WTC11 (cell line): ENCODE results near the gene CFAP53. TPM values are rescaled to one million over a fixed set of nuclear protein-coding genes. Genes with fewer than 3 reads are reported as not detected.

Experiments
- ATF6 ChIP-seq: sonication (generic); formaldehyde crosslinking; IDR thresholded peaks from 2 replicates; pipeline ENCODE4 v1.8.1; 2023; ENCODE audit warnings: mild to moderate bottlenecking, missing genetic modification reagents
- E2F4 ChIP-seq: sonication (generic); formaldehyde crosslinking; IDR thresholded peaks from 2 replicates; pipeline ENCODE4 v1.8.1; 2022; ENCODE audit warnings: low read depth, mild to moderate bottlenecking, moderate library complexity, missing genetic modification reagents, borderline replicate concordance
- FOXP1 ChIP-seq: sonication (generic); formaldehyde crosslinking; IDR thresholded peaks from 2 replicates; pipeline ENCODE4 v1.8.0; 2022; ENCODE audit warnings: missing genetic modification reagents, mild to moderate bottlenecking, moderate library complexity, borderline replicate concordance
- HMGA2 ChIP-seq: fragments of 250-450 bp; sonication (Bioruptor Pico); IDR thresholded peaks from 2 replicates; pipeline ENCODE4 v1.4.0; 2021; ENCODE audit warnings: mild to moderate bottlenecking, moderate library complexity
- IRF2 ChIP-seq: sonication (generic); formaldehyde crosslinking; IDR thresholded peaks from 2 replicates; pipeline ENCODE4 v1.8.0; 2022; ENCODE audit warnings: low read depth, missing genetic modification reagents, borderline replicate concordance
- JUN ChIP-seq: sonication (generic); formaldehyde crosslinking; IDR thresholded peaks from 2 replicates; pipeline ENCODE4 v1.8.0; 2023; ENCODE audit warnings: mild to moderate bottlenecking, missing genetic modification reagents
- MXD4 ChIP-seq: fragments of 250-450 bp; sonication (Bioruptor Pico); IDR thresholded peaks from 2 replicates; pipeline ENCODE4 v1.8.0; 2021; ENCODE audit warnings: mild to moderate bottlenecking, moderate library complexity, borderline replicate concordance
- NFATC4 ChIP-seq: fragments of 250-450 bp; sonication (Bioruptor Pico); IDR thresholded peaks from 2 replicates; pipeline ENCODE4 v1.9.0; 2021; ENCODE audit warnings: mild to moderate bottlenecking
- NFYB ChIP-seq: sonication (generic); formaldehyde crosslinking; conservative IDR thresholded peaks from 2 replicates; pipeline ENCODE4 v1.8.0; 2022; ENCODE audit warnings: low read depth, missing genetic modification reagents
- NR1H2 ChIP-seq: sonication (generic); formaldehyde crosslinking; IDR thresholded peaks from 2 replicates; pipeline ENCODE4 v1.9.0; 2021; ENCODE audit warnings: mild to moderate bottlenecking, moderate library complexity, missing genetic modification reagents
- RELA ChIP-seq: sonication (generic); formaldehyde crosslinking; IDR thresholded peaks from 2 replicates; pipeline ENCODE4 v1.8.1; 2022; ENCODE audit warnings: missing genetic modification reagents, mild to moderate bottlenecking, borderline replicate concordance
- SMAD3 ChIP-seq: sonication (generic); formaldehyde crosslinking; IDR thresholded peaks from 2 replicates; pipeline ENCODE4 v1.8.0; 2022; ENCODE audit warnings: missing genetic modification reagents, mild to moderate bottlenecking, borderline replicate concordance
- SP1 ChIP-seq: sonication (generic); formaldehyde crosslinking; conservative IDR thresholded peaks from 2 replicates; pipeline ENCODE4 v1.8.1; 2022; ENCODE audit warnings: missing genetic modification reagents
- STAT6 ChIP-seq: sonication (generic); formaldehyde crosslinking; conservative IDR thresholded peaks from 2 replicates; pipeline ENCODE4 v1.8.1; 2023; ENCODE audit warnings: mild to moderate bottlenecking, low read depth, missing genetic modification reagents, moderate library complexity
- TEAD4 ChIP-seq: sonication (generic); formaldehyde crosslinking; IDR thresholded peaks from 2 replicates; pipeline ENCODE4 v1.8.0; 2022; ENCODE audit warnings: mild to moderate bottlenecking, missing genetic modification reagents
- TP53 ChIP-seq: sonication (generic); formaldehyde crosslinking; IDR thresholded peaks from 2 replicates; pipeline ENCODE4 v1.8.1; 2023; ENCODE audit warnings: mild to moderate bottlenecking, missing genetic modification reagents
- ZBTB21 ChIP-seq: sonication (generic); formaldehyde crosslinking; IDR thresholded peaks from 2 replicates; pipeline ENCODE4 v1.8.1; 2023; ENCODE audit warnings: mild to moderate bottlenecking, missing genetic modification reagents, borderline replicate concordance
- ZBTB43 ChIP-seq: sonication (generic); formaldehyde crosslinking; IDR thresholded peaks from 2 replicates; pipeline ENCODE4 v1.8.1; 2023; ENCODE audit warnings: mild to moderate bottlenecking, missing genetic modification reagents
- ZNF416 ChIP-seq: fragments of 250-450 bp; sonication (Bioruptor Pico); IDR thresholded peaks from 2 replicates; pipeline ENCODE4 v1.9.0; 2021; ENCODE audit warnings: mild to moderate bottlenecking, inconsistent platforms
- ZNF423 ChIP-seq: fragments of 250-450 bp; sonication (Bioruptor Pico); IDR thresholded peaks from 2 replicates; pipeline ENCODE4 v2.1.2; 2022; ENCODE audit warnings: mild to moderate bottlenecking, moderate library complexity
- total RNA-seq: library from RNA; stranded (reverse); gene quantifications from 3 replicates; pipeline ENCODE4 v1.2.3, GENCODE V29; 2021
- TF ChIP-seq, protein P1 (sequence below): sonication (generic); formaldehyde crosslinking; IDR thresholded peaks from 2 replicates; pipeline ENCODE4 v1.8.0; 2023; ENCODE audit warnings: mild to moderate bottlenecking, missing genetic modification reagents
- TF ChIP-seq, protein P2 (sequence below): sonication (generic); formaldehyde crosslinking; IDR thresholded peaks from 2 replicates; pipeline ENCODE4 v1.8.1; 2022; ENCODE audit warnings: mild to moderate bottlenecking, missing genetic modification reagents, moderate library complexity, borderline replicate concordance
- TF ChIP-seq, protein P3 (sequence below): sonication (generic); formaldehyde crosslinking; conservative IDR thresholded peaks from 2 replicates; pipeline ENCODE4 v1.8.1; 2022; ENCODE audit warnings: mild to moderate bottlenecking, missing genetic modification reagents
- TF ChIP-seq, protein P4 (sequence below): fragments of 250-450 bp; sonication (Bioruptor Pico); IDR thresholded peaks from 2 replicates; pipeline ENCODE4 v1.9.0; 2021; ENCODE audit warnings: mild to moderate bottlenecking

Gene CFAP53
- total RNA-seq, 1 experiment from 2014 or later = 0.26 TPM

DNA sequence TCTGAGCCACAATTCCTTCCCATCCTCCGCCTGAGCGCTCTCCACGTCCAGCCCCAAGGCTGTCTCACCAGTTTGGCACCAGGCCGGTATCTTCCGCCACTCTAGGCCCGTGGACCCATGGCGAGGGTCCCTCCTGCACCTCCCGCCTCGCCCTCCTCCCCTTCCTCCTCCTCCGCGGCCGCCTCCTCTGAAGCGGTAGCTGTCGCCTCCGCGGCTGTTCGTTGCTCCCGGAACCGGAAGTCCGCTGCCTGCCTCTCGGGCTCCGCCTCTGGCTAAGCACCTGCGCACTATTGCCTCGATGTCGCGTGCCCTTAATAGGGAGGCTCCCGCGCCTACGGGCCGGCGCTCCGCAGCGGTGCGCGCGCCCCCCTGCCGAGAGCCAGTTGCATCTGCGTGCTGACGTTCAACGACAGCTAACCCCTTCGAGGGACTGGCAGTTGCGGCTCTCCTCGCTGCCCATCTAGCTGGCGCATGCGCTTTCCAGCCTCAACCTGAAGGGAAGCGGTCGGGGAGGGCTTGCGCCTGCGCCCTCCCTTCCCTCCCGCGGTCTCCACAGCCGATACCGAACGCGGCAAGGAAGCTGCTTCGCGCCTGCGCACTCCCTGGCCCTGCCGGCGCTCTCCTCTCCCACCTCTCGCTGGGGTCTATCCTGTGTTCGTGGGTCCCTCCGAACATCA, 15.1 kb upstream of the CFAP53 start, which contains the start of gene MBD1 (continued):
- TF ChIP-seq E2F4 (CRISPR knock-in tag) (no peak), JUN (CRISPR knock-in tag) (peak; percentile 7; the same call in 1 of the 2 replicates), NR1H2 (CRISPR knock-in tag) (no peak), IRF2 (CRISPR knock-in tag) (no peak), ZNF416 (CRISPR knock-in tag) (no peak), RELA (CRISPR knock-in tag) (no peak), ZNF423 (CRISPR knock-in tag) (no peak), NFYB (CRISPR knock-in tag) (no peak), TP53 (no peak; the same call in 1 of the 2 replicates), MXD4 (CRISPR knock-in tag) (no peak), TEAD4 (0 out of 2 replicates have a peak, but pooled peaks have one; percentile 30), ZBTB43 (CRISPR knock-in tag) (peak; percentile 32; the same call in 1 of the 2 replicates), HMGA2 (CRISPR knock-in tag) (no peak), SMAD3 (CRISPR knock-in tag) (peak; percentile 19; the same call in 1 of the 2 replicates), ZBTB21 (CRISPR knock-in tag) (peak; percentile 64; the same call in 1 of the 2 replicates), FOXP1 (CRISPR knock-in tag) (peak; percentile 79), ATF6 (CRISPR knock-in tag) (no peak), SP1 (peak; percentile 97), NFATC4 (CRISPR knock-in tag) (no peak), STAT6 (CRISPR knock-in tag) (no peak)
- TF ChIP-seq, protein P1, sequence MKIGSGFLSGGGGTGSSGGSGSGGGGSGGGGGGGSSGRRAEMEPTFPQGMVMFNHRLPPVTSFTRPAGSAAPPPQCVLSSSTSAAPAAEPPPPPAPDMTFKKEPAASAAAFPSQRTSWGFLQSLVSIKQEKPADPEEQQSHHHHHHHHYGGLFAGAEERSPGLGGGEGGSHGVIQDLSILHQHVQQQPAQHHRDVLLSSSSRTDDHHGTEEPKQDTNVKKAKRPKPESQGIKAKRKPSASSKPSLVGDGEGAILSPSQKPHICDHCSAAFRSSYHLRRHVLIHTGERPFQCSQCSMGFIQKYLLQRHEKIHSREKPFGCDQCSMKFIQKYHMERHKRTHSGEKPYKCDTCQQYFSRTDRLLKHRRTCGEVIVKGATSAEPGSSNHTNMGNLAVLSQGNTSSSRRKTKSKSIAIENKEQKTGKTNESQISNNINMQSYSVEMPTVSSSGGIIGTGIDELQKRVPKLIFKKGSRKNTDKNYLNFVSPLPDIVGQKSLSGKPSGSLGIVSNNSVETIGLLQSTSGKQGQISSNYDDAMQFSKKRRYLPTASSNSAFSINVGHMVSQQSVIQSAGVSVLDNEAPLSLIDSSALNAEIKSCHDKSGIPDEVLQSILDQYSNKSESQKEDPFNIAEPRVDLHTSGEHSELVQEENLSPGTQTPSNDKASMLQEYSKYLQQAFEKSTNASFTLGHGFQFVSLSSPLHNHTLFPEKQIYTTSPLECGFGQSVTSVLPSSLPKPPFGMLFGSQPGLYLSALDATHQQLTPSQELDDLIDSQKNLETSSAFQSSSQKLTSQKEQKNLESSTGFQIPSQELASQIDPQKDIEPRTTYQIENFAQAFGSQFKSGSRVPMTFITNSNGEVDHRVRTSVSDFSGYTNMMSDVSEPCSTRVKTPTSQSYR (CRISPR knock-in tag) = no peak
- TF ChIP-seq, protein P2, sequence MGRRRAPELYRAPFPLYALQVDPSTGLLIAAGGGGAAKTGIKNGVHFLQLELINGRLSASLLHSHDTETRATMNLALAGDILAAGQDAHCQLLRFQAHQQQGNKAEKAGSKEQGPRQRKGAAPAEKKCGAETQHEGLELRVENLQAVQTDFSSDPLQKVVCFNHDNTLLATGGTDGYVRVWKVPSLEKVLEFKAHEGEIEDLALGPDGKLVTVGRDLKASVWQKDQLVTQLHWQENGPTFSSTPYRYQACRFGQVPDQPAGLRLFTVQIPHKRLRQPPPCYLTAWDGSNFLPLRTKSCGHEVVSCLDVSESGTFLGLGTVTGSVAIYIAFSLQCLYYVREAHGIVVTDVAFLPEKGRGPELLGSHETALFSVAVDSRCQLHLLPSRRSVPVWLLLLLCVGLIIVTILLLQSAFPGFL (CRISPR knock-in tag) = no peak
- TF ChIP-seq, protein P3, sequence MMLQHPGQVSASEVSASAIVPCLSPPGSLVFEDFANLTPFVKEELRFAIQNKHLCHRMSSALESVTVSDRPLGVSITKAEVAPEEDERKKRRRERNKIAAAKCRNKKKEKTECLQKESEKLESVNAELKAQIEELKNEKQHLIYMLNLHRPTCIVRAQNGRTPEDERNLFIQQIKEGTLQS (CRISPR knock-in tag) = no peak
- TF ChIP-seq, protein P4, sequence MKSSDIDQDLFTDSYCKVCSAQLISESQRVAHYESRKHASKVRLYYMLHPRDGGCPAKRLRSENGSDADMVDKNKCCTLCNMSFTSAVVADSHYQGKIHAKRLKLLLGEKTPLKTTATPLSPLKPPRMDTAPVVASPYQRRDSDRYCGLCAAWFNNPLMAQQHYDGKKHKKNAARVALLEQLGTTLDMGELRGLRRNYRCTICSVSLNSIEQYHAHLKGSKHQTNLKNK (CRISPR knock-in tag) = no peak
